Calu3 (cell line): ENCODE measurements around the gene AASDHPPT. TPM values are rescaled to one million over a fixed set of nuclear protein-coding genes. Genes with fewer than 3 reads are reported as not detected.

Experiments
- BruUV-seq: library from RNA; stranded (reverse); fragments of 400-500 nt; replicated peaks from 2 replicates; lab custom pipeline; 2021; lab: Mats Ljungman, UMichigan
- CTCF ChIA-PET: fragments of 300-600 bp; sonication (Branson Sonifier 250); formaldehyde crosslinking; loops from one replicate; lab custom pipeline; 2022; ENCODE audit warnings: antibody characterized with exemption; lab: Charles Lee
- DNase-seq: peaks from one replicate; pipeline ENCODE4 v3.0.0; 2022
- H3K27ac Mint-ChIP-seq: one replicate; pipeline ENCODE4 v1.8.0; 2022; ENCODE audit warnings: mixed read lengths; ENCODE audit not compliant: unreplicated experiment
- H3K27me3 Mint-ChIP-seq: one replicate; pipeline ENCODE4 v1.8.0; 2022; ENCODE audit warnings: mixed read lengths; ENCODE audit not compliant: unreplicated experiment
- H3K36me3 Mint-ChIP-seq: one replicate; pipeline ENCODE4 v1.8.0; 2022; ENCODE audit warnings: mild to moderate bottlenecking, moderate library complexity, mixed read lengths; ENCODE audit not compliant: insufficient read depth, unreplicated experiment
- H3K4me1 Mint-ChIP-seq: one replicate; pipeline ENCODE4 v1.8.0; 2022; ENCODE audit warnings: mild to moderate bottlenecking, low read depth, mixed read lengths; ENCODE audit not compliant: unreplicated experiment
- H3K4me3 Mint-ChIP-seq: one replicate; pipeline ENCODE4 v1.8.0; 2022; ENCODE audit warnings: mild to moderate bottlenecking, low read depth, moderate library complexity, mixed read lengths; ENCODE audit not compliant: unreplicated experiment
- H3K9me3 Mint-ChIP-seq: one replicate; pipeline ENCODE4 v1.8.0; 2022; ENCODE audit warnings: low read depth, mixed read lengths; ENCODE audit not compliant: unreplicated experiment
- intact Hi-C: fragments of 100-400 bp; cut with micrococcal nuclease; formaldehyde crosslinking; loops from one replicate; pipeline ENCODE4 v1.10.0; 2022; ENCODE audit not compliant: unreplicated experiment
- total RNA-seq: library from RNA; stranded (reverse); gene quantifications from 2 replicates; pipeline ENCODE4 v1.2.3, GENCODE V29; 2022
- TF ChIP-seq, protein P1 (sequence below): fragments of 200-600 bp; IDR thresholded peaks from one replicate; pipeline ENCODE4 v1.8.0; 2022; ENCODE audit warnings: antibody characterized with exemption; ENCODE audit not compliant: unreplicated experiment

AASDHPPT gene
- total RNA-seq, 1 experiment from 2014 or later, result 24.9 TPM

- intact Hi-C loops, result no loop called here
- no peak overlapping the region for H3K27ac Mint-ChIP-seq
- no peaks in the 10 kb centered on the region for H3K36me3 Mint-ChIP-seq
- TF ChIP-seq, protein P1, sequence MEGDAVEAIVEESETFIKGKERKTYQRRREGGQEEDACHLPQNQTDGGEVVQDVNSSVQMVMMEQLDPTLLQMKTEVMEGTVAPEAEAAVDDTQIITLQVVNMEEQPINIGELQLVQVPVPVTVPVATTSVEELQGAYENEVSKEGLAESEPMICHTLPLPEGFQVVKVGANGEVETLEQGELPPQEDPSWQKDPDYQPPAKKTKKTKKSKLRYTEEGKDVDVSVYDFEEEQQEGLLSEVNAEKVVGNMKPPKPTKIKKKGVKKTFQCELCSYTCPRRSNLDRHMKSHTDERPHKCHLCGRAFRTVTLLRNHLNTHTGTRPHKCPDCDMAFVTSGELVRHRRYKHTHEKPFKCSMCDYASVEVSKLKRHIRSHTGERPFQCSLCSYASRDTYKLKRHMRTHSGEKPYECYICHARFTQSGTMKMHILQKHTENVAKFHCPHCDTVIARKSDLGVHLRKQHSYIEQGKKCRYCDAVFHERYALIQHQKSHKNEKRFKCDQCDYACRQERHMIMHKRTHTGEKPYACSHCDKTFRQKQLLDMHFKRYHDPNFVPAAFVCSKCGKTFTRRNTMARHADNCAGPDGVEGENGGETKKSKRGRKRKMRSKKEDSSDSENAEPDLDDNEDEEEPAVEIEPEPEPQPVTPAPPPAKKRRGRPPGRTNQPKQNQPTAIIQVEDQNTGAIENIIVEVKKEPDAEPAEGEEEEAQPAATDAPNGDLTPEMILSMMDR, result no peak
- CTCF ChIA-PET, result no interaction called here
- no peaks in the 10 kb centered on the region for H3K27me3 Mint-ChIP-seq
- H3K4me1 Mint-ChIP-seq, result no peaks in the 10 kb centered on the region
- no peak for DNase-seq
- no TSS peak for BruUV-seq
- H3K9me3 Mint-ChIP-seq, result no peaks in the 10 kb centered on the region
- H3K4me3 Mint-ChIP-seq, result no peak overlapping the region
Observed at GRCh38 chr11:106032861-106033260, 44.6 kb upstream of the AASDHPPT start.

DNA sequence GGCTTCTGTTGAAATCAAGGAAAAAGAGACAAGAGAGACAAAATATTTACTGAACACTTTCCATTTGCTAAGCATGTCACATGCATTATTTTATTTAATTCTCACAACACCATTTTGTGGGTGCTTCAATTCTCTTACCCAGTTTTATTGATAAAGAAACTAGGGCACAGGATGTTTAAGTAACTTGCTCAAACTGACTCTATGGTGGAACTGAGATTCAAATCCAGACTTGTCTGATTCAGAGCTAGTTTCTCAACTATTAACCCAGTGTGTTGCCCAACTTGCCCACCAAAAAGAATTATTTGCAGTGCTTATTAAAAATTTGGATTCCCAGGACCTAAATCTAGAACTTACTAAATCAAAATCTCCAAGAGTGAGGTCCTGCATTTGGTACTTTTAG, 33.9 kb upstream of the AASDHPPT start:
- Mint-ChIP-seq H3K4me1 (no peaks in the 10 kb centered on the region), H3K36me3 (no peaks in the 10 kb centered on the region), H3K27ac (no peak overlapping the region), H3K27me3 (no peaks in the 10 kb centered on the region), H3K4me3 (no peak overlapping the region), H3K9me3 (no peaks in the 10 kb centered on the region)
- no TSS peak for BruUV-seq
- intact Hi-C loops, result no loop called here
- DNase-seq, result no peak
- TF ChIP-seq, protein P1, result no peak
- CTCF ChIA-PET, result no interaction called here

- Mint-ChIP-seq H3K4me1 (no peaks in the 10 kb centered on the region), H3K9me3 (no peaks in the 10 kb centered on the region), H3K4me3 (no peak overlapping the region), H3K27me3 (no peaks in the 10 kb centered on the region), H3K36me3 (no peaks in the 10 kb centered on the region), H3K27ac (no peak overlapping the region)
- DNase-seq, result no peak
- TF ChIP-seq, protein P1, result no peak
- intact Hi-C loops, result no loop called here
- no TSS peak for BruUV-seq
- CTCF ChIA-PET, result no interaction called here
Observed at GRCh38 chr11:106047631-106048030, 29.8 kb upstream of the AASDHPPT start.

- no peaks in the 10 kb centered on the region for H3K36me3 Mint-ChIP-seq
- H3K4me3 Mint-ChIP-seq, result no peak overlapping the region
- TF ChIP-seq, protein P1, result no peak
- DNase-seq, result no peak
- H3K4me1 Mint-ChIP-seq, result no peaks in the 10 kb centered on the region
- H3K27me3 Mint-ChIP-seq, result no peaks in the 10 kb centered on the region
- no peak overlapping the region for H3K27ac Mint-ChIP-seq
- CTCF ChIA-PET, result no interaction called here
- no peaks in the 10 kb centered on the region for H3K9me3 Mint-ChIP-seq
- intact Hi-C loops, result no loop called here
- BruUV-seq, result no TSS peak
Observed at GRCh38 chr11:106049727-106050476, 27.6 kb upstream of the AASDHPPT start.
